HG03469 (cell line): ENCODE results near the gene CIAO3.

Experiments
- ATAC-seq: cut with Tn5 transposase; IDR thresholded peaks from one replicate; pipeline ENCODE4 v1.9.1; 2021; ENCODE audit warnings: mild to moderate bottlenecking, moderate library complexity, moderate number of reproducible peaks; ENCODE audit not compliant: unreplicated experiment

CIAO3 gene

GRCh38 chr16:679814-680624, 60.8 kb downstream of the CIAO3 start, which contains the start of gene STUB1:
STUB1 (plus strand) TSS chr16:680410; CDS start chr16:680526, 116 bp downstream.
- ATAC-seq = peak; percentile 23
